ENCODE measurements around the gene USP43.

DNA sequence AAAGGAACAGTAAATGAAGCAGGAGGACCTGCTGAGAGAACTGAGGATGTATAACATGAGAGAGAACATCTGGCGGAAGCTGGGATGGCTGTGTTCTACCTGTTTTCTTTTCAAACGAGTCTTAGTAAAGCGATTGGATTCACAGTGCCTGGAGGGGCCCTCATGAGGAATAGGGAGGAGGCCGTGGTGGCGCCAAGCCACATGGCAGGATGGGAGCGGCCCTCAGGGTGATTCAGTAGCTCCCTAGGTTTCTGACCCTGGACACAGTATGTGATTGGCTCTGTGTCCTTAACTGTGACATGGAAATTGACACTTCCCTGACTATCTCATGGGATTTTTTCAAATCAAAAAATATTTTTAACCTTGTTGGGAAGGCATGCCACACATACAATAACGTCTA lies 32.1 kb downstream of the USP43 start:
- TF ChIP-seq, protein P1, sequence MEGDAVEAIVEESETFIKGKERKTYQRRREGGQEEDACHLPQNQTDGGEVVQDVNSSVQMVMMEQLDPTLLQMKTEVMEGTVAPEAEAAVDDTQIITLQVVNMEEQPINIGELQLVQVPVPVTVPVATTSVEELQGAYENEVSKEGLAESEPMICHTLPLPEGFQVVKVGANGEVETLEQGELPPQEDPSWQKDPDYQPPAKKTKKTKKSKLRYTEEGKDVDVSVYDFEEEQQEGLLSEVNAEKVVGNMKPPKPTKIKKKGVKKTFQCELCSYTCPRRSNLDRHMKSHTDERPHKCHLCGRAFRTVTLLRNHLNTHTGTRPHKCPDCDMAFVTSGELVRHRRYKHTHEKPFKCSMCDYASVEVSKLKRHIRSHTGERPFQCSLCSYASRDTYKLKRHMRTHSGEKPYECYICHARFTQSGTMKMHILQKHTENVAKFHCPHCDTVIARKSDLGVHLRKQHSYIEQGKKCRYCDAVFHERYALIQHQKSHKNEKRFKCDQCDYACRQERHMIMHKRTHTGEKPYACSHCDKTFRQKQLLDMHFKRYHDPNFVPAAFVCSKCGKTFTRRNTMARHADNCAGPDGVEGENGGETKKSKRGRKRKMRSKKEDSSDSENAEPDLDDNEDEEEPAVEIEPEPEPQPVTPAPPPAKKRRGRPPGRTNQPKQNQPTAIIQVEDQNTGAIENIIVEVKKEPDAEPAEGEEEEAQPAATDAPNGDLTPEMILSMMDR (optimal IDR thresholded peaks at IDR 0.05 in 1 of 3, IDR thresholded peaks at IDR 0.05 in 1 of 3, conservative IDR thresholded peaks at IDR 0.05 in 1 of 3; ENCODE audit: extremely low read depth in 1 of 3, insufficient read depth in 2 of 3, low read length in 3 of 3), result no peak
- no peak for TF ChIP-seq EZH2 (IDR thresholded peaks at IDR 0.05; ENCODE audit: low read length)

All from keratinocyte (primary cell).